GM21390 (cell line): ENCODE data around the gene MAEA.

Experiments
- ATAC-seq: cut with Tn5 transposase; IDR thresholded peaks from one replicate; pipeline ENCODE4 v1.9.1; 2021; ENCODE audit not compliant: unreplicated experiment

MAEA gene

DNA sequence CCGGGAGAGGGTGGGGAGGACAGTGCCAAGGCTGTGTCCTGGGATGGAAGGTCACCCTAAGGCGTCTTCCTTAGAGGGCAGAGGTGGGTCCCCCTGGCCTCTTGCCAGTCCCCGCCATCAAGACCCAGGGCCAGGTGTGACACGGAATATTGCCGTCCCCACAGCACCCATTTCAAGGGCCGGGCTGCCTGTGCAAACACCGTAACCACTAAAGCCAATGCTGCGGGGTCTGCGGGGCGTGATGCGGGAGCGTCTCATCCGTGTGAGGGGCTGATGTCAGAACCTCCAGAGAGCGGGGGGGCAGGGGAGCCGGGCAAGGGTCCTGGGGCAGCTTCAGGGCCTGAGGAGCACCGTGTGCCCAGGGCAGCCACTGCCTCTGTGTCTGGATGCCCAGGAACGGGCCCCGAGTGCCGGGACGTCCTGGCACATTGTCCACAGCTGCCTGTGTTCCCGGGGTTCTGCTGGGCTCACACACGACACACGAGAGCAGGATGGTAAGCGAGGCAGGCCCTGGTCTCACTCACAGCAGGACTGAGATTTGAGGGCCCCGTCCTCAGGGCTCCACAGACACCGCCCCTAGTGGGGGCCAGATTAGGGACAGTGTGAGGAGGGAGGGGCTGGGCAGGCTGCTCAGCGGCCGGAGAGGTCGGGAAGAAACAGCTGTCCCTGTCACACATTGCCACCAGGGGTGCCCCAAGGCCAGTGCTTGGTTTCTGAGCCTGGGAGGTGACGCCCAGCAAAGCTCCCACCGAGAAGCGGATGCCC, 87.3 kb downstream of the MAEA start:
- no peak for ATAC-seq

DNA sequence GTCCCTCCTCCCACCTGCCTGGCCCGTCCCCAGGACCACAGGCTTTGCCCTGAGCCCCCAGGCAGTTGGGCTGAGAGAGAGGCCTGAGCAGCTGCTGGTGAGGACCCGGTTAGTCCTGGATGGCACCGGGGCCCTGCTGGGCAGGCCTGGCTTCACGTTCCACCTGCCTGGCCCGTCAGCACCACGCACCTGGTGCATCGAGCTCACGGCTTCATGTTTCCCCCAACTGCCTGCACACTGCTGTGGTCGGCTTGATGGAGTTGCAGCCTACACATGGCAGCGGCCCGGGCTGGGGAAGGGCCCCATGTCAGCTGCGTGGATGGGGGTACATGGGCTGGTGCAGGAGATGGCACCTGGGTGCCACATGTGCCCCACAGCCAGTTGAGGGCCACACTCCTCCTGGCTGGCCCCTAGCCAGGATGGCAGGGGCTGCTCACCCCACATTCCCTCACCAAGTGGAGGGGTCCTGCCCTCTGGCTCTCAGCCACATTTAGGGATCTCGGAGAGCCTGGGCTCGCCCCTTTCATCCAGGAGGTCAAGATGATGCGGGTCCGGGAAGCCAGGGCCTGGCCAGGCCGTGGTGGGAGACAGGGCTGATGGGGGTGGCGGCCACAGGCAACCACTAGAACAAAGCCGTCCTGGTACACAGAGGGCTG, 88.0 kb downstream of the MAEA start:
- no peak for ATAC-seq

GRCh38 chr4:1378559-1379231, 89.0 kb downstream of the MAEA start:
- ATAC-seq = no peak

DNA sequence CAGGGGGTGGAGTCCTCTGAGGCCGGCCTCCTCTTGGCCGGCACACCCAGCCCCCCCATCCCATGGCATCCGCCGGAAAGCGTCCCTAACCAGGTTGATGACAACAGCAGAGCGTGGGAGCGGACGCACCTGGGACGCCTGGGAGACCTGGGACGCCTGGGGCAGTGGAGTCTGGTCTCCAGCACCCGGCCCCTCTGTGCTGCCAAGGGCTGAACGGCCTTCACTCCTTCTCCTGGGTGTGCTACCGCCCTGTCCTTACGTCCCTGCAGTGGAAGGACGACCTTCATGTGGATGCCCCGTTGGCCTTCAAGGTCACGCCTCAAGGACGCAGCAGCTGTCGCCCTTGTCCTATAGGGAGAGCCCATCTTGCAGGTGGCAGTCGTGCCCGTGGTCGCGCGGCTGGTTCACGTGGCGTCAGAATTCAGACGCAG, 89.7 kb downstream of the MAEA start:
- ATAC-seq = no peak

DNA sequence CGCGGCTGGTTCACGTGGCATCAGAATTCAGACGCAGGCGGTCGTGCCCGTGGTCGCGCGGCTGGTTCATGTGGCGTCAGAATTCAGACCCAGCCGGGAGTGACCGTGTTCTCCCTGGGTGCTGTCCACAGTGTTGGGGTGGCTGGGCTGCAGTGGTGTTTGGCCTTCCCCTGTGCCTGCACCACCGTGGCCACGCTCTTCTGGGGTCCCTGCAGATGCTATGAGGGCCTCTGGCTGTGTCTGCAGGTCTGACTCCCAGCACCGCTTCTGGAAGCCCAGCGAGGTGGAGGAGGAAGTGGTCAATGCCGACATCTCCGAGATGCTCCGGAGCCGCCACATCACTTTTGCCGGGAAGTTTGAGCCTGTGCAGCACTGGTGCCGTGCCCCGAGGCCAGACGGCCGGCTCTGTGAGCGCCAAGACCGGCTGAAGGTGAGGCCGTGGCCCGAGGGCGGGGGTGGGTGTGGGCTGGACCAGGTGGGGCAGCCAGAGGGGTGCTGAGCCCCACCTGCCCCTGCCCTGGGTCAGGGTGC, 90.2 kb downstream of the MAEA start:
- no peak for ATAC-seq

- ATAC-seq = no peak
Observed at GRCh38 chr4:1380368-1381151, 90.9 kb downstream of the MAEA start.

GRCh38 chr4:1381181-1381621, 91.5 kb downstream of the MAEA start:
- no peak for ATAC-seq

GRCh38 chr4:1381944-1382541, 92.4 kb downstream of the MAEA start:
- ATAC-seq = no peak

DNA sequence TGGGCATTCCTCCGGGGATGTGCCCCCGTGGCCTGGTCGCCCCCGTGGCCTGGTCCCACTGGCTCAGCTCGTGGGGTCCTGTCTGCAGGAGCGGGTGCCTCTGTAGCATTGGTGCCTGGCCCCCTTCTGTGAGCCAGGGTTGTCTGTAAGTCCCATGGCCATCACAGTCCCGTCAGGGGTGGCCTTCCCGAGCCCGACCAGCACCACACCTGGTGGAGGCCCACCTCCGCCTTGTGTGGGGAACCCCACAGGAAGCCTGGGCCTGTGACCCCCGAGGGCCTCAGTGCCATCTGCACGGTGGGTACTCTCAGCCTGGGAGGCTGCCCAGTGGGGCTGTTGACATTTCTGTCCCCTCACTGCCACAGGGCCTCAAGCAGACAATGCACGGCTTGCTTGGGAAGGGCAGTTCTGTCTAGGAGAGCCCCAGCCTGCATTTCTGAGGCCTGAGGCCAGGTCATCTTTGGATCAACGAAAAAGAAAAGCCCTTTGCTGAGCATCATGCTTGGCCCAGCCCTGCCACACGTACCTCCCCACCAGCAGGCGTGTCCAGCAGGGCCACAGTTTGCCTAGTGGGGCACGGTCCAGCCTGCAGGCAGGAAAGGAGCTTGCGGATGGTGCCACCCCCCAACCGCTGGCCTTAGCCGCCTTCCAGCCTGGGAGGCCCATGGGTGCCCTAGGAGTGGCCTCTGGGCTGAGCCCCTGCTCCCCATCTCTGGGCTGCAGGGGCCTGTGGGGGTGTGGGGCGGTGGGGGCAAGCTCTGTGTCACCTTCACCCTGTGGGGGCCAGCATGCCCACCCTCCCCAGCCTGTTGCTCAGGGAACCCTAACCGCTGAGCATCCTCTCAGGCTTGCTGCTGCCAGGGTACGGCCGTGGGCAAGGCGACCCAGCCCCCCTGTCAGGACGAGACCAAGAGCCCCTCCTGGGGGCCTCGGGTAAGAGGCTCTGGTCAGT, 93.4 kb downstream of the MAEA start:
- no peak for ATAC-seq

DNA sequence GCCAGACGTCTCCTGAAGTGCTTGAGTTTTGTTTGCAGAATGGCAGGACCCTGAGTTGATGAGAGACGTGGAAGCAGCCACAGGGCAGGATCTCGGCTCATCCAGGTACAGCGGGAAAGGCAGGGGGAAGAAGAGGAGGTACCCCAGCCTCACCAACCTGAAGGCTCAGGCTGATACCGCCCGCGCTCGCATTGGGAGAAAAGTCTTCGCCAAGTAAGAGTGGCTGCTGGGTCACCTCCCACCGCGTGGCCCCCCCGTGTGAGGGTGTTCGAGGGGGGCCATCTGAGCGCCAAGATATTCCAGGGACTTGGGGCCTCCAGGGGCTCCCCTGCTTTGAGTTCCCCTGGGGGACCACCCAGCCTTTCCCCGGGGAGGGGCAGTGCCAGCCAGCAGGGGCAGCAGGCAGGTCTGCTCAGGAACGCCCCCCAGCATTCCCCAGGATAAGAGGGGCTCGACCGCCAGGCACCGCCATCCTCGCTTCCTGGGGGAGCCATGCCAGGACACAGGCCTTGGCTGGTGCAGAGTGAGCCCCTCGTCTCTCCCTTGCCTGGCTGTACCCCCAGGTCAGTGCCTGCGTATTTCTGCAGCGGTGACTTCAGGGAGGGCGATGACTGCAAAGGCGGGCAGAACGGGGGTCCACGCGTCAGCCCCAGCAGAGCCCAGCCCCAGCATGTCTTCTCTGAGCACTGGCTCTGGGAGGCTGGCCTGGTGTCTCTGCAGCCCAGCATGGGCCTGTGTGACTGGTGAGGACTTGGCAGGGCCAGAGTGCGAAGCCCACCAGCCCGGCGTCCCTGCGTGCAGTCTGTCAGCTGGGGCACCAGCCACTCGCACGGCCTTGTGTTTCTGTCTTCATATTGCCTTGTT, 94.3 kb downstream of the MAEA start:
- no peak for ATAC-seq

GRCh38 chr4:1384675-1385372, 95.1 kb downstream of the MAEA start:
- ATAC-seq = no peak

- ATAC-seq = no peak
Observed at GRCh38 chr4:1385373-1386340, 96.0 kb downstream of the MAEA start.
